Activated effector memory CD4-positive, alpha-beta T cell treated with anti-CD3 and anti-CD28 coated beads, Interleukin-2, amount 50 U/mL, for 16 hours (primary cell): Measurements from ENCODE around the gene TP53BP2.
A peak's percentile ranks its signal among the peaks of the same experiment; 100 is the strongest.

Experiments used
- DNase-seq: peaks from one replicate; pipeline ENCODE4 v3.0.0-alpha.2; 2020

Gene TP53BP2

DNA sequence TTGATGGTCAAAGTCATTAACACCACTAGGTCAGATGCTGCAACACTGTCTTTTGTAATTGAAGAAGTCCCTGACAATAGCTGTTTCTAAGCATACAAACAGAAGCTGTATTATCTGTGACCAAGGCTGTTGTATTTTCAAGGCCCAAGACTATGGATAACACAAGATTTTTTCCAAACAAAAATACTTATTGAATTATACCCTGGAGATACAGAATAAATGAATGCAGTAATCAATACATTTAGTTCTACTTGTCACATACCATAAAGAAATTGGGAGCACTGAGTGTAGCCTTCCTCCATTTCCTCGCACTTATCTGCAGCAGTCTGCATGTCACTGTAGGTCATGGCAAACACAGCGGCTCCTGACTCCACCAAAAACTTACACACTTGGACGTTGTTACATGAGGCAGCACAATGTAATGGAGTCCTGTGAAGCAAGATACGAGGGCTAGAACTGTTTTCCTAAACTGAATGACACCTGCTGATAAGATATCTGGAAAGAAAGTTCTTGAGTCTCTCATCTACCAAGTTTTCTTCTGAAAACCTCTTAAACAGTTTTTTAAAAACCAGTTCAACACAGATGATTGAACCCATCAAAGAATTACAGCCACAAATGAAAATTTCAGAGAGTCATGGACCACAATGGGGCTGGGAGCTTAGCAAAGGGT is 56.9 kb downstream of the TP53BP2 start:
- DNase-seq = no peak

DNA sequence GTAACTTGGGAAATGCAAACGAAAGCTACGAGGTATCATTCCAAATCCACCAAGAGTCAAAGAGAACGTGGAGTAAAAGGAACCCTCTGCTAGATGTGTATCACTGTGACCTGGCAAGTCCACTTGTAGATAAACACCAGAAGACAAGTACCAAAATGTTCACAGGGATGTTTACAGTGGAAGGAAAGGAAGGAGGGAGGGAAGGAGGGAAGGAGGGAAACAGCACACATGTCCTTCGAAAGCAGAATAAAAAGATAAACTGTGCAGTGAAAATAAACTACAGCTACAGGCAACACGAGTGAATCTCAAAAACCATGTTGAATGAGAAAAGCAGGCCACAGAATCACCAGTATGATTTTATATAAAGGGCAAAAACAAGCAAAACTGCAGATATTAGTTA is 59.9 kb downstream of the TP53BP2 start:
- no peak for DNase-seq

DNA sequence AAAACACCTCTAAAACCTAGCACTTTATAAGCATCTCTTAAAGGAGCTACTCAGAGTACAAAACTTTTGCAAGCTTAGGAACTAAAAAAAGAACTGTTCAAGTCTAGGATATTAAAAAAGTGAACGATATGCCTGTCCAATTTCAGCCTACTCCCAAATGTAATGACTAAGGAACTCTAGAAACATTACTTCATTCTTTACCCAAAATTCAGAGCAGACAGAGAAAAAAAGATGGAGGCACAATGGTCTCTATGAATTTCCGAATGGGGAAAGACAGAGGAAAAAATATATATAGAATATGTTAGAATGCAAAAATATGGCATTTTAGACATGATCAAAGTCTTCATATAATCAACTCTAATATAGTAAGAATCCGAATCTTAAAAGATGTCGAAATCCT is 61.2 kb downstream of the TP53BP2 start:
- no peak for DNase-seq

DNA sequence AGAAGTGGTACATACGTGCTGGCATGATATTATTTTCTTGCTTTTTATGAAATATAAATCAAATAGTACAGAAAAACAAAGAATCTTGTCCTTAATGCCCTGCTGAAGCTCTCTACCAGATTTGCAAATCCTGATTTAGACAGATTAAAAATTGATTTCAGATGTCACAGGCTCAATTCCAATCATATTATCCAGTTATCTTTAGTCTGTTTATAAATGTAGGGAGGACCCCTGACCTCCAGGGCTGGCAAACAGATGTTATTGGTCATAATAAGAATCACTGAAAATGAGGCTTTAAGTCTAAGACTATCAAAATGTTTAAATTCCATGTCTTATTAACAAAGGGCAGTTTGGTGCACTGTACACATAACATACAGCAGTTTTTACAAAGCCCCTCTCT is 62.1 kb downstream of the TP53BP2 start:
- no peak for DNase-seq

DNA sequence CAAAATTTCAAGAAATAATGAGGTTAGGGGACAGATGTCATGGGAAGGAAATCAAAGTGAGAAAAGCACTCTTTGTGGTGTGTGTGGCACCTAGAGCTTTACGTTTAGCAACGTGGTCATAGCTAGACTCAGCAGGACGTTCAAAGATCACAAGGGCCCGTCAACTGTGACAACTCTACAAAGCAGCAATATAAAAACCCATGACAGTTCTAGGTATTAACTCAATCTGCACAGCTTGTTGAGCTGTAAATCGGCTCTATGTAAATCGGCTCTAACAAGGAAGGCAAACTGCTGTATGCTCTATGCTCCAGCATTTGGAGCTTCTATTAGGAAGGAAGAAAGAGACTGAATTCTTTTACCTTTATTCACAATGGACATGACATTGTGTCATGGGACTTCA is 64.8 kb downstream of the TP53BP2 start:
- no peak for DNase-seq

DNA sequence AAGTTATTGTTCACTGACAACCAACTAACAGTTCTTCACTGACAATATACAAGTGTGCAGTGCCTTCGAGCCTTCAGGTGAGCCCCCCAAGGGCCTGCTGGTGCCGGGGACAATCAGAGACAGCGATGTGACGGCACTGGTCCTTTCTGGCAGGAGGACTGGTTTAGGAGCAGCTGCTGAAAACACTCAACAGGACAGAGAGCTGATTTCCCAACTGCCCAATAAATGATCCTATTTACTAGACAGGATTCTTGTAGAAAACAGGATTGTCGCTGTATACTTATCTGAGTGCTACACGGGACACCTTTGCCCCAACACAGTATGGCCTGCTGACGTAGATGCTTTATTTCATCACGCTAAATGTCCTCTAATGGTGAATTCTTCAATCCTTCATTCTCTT is 65.4 kb downstream of the TP53BP2 start:
- no peak for DNase-seq

DNA sequence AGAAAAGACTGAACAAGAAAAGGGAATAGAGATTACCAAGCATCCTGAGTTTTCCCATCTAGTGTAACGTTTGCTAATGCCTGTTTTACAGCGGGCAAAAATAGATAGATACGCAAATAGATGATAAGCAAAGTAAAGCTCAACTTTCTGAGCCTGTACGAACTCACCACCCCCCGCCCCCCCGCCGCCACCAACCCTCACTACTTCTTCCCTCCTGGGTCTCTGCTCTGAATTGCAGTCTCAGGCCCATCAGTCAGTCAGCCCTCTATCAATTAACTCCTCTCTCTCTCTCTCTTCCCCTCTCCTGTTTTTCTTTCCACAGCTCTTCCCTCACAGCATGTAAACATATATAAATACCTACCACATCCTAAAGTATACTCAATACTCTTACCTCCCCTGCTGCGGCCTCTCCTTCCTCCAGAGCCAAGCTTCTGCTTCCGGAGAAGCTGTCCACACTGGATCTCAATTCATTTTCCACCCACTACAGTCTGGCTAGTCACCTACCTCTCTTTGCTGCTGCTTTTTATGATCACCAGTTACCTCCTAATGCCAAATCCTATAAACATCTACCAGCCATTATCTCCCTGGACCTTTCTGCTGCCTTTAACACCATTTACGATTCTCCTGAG is 68.8 kb downstream of the TP53BP2 start:
- DNase-seq = no peak

DNA sequence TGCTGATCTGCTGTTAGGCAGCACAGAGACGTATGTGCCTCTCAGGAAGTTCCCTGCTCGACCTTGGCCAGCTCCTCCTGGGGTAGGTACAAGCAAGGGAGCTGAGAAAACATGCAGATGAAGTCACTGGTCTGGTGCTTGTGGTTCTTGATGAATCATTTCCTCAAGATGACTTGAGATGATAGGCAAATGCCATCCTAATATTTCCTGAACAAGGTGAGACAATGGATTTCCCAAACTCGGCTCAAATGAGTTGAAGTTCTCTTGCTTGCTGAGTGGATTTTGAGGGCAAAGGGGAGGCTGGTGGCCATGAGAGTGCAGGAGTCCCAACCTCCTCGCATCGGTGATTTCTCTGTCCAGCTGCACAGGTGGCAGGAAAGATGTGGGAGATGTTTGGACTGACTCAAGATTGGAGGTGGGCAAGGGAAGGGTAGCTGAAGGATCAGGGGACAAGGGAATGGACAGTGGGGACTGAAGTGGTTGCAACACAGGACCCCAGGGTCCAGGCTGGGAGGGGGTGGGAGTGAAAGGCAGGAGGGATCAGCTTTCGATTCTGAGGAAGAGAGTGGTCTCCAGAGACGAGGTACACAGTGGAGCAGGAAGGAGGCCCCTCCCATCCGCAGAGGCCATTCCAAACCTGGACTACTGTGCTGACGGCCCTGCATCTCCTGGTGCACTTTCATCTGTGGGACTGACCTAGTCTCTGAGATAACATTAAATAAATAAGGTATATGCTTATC is 69.5 kb downstream of the TP53BP2 start:
- peak; percentile 78 for DNase-seq

DNA sequence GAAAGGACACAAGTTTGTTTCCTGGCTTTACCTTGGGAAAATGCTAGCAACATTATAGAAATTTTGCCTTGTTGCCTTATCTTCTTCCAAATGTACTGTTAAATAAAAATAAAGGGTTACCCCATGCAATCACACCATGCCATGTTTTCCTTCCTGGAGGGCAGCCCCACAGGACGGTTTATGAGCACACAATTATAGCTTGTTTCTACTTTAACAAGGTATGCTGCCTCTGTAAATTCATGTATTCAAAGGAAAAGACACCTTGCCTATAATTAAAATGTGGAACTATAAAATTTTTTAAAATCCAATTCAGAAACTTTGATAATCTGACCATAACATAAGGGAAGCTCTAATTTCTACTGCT is 70.1 kb downstream of the TP53BP2 start:
- DNase-seq = no peak

DNA sequence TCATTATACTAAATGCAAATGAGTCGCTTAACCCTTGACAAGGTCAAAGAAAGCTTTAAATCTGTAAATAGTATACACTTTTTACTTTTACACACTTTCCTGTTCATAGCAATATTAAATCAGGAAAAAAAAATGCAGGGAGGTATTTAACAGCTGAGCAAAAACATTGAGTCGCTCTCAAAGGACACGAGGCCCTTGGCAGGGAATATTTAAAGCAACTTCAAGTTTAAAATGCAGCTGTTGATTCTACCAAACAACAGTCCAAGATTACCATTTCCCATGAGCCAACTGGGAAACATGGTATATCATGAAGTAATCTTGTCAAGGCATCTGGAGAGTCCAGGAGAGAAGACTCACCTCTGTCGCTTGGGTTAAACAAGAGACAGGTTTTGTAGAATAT is 70.7 kb downstream of the TP53BP2 start:
- DNase-seq = no peak

DNA sequence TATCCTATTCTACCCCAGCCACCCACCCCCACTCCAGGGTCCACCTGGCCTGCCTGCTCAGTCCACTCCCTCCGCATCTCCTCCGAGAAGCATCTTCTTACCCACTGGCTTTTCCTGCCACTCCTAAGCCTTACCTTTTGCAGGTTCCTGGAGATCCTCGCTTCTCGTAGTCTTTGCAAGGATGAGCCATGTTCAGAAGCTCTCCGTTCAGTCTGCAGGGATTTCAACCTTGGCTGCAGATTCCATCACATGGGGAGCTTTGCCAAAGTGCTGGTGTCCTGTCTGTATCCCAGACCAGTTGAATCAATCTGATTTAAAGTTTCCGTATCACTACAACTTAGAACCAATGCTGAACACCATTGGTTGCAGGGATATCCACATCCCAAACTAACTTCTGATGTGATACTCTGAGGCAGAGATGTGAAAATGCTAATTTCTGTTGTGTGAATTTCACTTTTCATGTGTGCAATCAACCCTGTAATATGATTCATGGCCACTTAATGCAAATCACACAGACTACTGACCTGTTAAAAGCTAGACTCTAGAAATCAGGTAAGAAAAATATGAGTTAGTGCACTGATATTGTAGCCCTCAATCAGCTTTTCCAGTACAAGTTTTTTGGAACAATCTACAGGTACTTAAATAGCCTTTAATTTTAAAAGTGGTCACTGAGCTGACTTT is 71.5 kb downstream of the TP53BP2 start:
- DNase-seq = no peak

DNA sequence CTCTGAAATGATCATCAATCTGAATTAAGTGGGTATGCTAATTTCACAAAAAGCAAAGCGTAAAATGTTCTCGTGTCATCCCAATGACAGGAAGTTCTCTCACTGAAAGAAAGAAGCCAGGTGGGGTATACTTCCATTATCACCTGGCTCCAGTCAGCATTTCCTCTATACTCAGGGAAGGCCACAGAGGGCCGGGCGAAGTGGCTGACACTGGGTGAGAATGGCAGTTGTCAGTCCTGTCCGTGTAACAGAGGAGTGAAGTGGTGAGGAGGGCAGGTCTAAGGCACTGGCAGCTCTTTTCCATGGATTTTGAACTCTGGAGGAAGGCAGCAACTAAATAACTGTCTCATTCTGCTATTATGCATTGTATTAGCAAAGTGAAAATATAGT is 73.0 kb downstream of the TP53BP2 start:
- DNase-seq = no peak

DNA sequence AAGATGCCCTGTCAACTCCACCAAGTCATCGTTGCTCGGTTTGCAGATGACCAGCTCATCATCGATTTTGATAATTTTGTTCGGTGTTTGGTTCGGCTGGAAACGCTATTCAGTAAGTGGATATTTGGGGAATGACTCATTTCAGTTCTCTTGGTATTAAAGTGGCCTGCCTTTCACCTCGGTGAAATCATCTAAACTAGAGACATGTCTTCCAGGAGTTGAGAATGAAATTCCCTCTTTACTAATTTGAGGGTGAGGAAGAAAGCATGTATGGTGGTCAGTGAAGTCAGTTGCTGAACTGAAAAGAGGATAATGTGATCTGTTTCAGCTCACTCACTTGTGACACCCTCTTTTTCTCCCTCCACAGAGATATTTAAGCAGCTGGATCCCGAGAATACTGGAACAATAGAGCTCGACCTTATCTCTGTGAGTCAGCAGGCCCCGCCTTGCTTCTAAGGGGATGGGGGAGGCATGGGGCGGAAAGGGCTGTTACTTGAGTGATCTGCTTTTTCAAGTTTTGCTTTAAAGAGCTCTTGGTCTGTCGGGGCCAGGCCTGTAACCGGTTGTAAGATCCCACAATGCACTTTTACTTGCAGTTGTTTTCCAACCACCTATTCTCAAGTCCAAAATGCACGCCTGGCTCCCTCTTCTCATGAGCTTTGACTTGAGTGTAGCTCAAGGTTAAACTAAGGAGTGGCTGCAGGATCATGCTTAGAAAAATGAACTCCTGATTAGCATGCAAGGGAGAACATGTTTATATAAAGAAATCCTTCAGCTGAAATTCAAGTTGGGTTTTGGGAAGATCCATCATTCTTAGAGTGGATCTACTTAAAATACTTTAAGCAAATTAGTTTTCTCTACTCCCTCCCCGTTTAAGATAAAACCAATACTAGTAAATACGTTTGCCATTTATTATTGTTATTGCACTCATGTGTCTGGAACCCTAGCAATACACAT is 73.7 kb downstream of the TP53BP2 start:
- DNase-seq = no peak

DNA sequence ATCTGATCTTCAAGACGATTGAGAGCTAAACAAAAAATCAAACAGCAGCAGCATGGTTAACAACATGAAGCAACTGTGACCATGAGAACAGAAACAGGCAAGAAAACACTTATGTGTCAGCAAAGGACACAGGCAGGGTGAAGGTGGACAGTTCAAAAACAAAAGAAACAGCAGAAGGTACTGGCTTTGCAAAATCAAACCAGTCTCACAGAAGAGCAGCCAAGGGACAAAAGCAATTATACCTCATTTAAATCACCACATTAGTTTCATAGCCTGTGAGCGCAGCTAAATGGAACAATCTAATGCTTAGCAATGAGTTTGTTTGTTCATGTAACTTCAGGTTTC is 74.3 kb downstream of the TP53BP2 start:
- DNase-seq = no peak

DNA sequence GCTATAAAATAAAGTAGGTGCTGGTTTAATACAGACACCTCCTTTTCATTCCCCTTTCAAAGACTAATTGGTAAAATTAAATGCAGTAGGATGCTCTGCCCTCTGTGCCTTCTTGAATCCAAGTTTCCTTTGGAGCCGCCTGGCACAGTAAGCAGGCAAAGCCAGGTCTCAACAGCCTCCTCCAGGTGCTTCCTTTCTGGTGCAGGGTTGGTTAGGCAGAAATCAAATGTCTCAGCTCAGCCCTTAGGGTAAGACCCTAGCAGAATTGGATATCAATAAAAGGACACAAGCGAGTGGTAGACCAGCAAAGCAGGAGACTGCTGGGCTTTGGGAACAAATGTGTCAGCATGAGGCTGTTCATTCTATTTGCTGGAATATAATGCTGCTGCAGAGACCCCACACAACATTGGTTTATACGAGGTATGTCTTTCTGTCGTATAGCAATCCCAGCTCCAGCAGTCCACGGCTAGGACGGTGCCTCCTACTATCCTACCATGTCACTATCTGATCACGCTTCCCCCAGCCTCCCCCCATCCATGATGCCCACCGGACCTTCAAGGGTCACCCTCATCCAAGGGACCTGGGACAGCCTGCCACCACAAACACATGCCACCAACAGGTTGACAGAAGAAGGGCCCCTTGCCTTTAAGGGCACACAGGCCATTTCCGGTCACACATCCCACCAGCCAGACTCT is 75.0 kb downstream of the TP53BP2 start:
- no peak for DNase-seq

DNA sequence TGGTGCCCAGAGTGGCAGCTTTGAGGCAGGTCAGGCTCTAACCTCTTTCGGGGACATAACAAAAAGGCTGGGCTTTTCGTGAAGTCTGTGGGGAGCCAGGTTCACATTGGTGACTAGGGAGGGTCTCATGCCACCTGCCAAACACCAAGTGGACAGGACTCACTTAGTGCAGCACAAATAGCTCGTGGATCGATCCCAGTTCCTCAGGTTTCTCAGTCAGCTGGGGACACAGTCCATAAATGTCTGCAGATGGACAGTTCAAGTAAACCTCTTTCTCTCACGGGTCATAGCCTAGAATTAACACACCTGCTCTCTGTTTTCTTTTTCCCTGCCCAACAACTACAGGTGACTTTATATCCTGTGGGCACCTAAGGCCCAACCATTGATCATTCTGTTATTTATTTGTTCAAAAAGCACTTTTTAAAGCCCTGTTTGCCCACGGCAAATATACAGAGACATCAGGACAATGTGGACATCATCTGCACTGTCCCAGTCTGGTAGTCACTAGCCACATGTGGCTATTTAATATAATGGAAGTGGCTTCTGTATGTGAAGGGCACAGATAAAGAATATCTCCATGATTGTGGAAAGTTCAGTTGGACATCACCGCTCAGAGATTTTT is 79.9 kb downstream of the TP53BP2 start:
- DNase-seq = peak; percentile 53

DNA sequence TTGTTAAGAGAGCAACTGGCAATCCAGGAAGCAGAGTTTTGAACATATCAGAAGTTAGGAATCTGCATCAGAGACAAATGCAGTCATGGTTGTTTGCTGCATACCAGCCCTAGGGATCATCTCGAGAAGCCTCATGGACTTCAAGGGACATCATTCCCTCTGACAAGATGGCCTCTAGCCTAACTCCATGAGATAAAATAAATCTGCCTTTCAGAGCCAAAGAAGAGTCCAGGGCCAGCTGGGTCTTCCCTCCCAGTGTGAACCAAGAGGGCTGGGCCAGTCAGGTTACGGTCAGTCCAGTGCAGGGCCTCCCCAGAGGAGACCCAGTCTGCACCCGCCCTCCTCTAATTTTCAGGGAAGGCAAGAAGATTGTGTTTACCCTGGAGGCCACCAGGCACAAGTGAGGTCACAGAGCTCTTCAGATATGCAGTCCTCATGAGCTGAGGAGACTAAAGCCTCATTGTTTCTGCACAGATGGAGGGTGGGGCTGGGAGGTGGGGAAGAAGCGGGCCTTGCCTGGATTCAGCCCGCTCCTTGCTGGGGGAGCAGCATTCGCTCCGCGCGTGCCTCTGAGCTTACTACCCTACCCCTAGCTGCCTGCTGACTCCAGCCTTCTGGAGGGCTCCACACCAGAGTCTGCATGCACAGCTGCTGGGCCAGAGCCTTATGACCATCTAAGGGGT is 80.6 kb downstream of the TP53BP2 start:
- no peak for DNase-seq

DNA sequence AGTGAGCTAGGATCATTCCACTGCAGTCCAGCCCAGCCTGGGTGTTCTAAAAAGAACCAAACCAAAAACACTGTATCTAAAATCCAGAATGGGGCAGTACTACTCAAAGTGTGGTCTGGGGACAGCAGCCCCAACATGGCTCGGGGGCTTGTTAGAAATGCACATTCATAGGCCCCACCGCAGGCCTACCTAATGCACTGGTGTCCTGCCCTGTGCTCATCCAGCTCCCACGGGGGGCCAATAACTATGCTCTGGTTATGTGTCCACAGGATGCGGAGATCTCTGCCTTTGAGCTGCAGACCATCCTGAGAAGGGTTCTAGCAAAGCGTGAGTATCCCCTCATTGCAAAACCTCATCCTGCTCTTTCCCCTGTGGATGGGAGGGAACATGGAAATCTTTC is 81.9 kb downstream of the TP53BP2 start:
- peak; percentile 57 for DNase-seq

DNA sequence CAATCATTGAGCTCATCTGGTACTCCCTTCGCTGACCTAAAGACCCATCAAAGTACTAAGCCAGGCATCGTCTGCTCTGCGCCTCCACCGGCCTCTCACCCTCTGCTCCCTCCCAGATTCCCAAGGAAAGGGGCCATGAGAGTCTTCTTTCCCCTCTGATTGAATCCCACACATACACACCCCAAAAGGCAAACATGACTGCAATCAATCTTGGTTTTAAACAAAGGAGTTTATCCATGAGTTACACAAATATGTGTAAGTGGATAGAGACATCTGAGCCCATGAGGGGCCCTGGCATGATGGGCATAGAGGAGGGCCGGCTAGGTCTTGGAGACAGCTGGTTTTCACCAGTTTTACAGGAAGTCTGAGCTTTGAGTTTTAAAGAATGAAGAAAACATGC is 82.5 kb downstream of the TP53BP2 start:
- DNase-seq = peak; percentile 22

DNA sequence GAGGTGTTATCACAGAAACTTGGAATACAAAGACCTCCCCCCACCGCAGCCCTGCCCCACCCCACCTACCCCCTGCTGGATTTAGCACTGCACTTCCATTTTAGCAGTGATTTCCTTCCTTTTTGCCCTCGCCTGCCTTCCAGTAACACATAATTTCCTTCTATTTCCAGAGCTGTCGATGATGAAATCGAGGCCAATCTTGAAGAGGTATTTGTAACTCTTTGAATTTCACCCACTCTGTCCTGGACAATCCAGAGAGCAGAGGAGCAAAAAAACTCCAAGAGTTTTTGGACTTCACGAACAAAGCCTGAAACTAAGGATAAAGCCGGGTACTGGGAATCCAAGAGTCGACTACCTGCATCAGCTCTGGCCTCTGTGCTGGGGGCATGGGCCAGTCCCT is 84.3 kb downstream of the TP53BP2 start:
- no peak for DNase-seq

DNA sequence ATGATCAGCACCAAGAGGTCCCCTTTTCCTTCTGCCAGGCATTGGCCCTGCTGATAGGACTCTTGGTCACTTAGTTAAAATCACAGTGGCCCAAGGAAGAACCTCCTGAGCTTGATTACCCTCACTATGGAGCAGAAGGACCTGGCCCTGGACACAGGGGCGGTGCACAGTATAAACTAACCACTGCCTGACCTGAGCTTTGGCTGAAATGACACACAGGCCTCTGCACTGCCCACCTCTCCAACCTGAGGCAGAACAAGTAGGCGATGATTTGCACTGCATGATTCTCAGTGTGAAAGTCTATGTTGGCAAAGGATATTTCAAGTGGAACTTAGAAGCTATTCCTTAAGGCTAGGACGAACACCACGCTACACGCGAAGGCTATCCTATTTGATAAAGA is 84.9 kb downstream of the TP53BP2 start:
- DNase-seq = peak; percentile 14
